BE2C (cell line): ENCODE measurements around the gene SVOPL.

ENCODE experiments used
- DNase-seq: peaks from one replicate; pipeline ENCODE4 v3.0.0-alpha.2; 2020
- H3K27me3 ChIP-seq: fragments of 250-450 bp; sonication (Bioruptor Pico); 2 replicates; pipeline ENCODE4 v1.5.1; 2020; ENCODE audit warnings: mild to moderate bottlenecking
- H3K36me3 ChIP-seq: fragments of 250-450 bp; sonication (Bioruptor Pico); 2 replicates; pipeline ENCODE4 v1.5.1; 2020; ENCODE audit warnings: mild to moderate bottlenecking
- H3K4me1 ChIP-seq: fragments of 250-450 bp; sonication (Bioruptor Pico); 2 replicates; pipeline ENCODE4 v1.5.1; 2020
- H3K4me3 ChIP-seq: 2 replicates; pipeline ENCODE4 v1.5.1; 2011; ENCODE audit warnings: low read depth, low read length
- H3K9me3 ChIP-seq: fragments of 250-450 bp; sonication (Bioruptor Pico); 2 replicates; pipeline ENCODE4 v1.5.1; 2020
- TF ChIP-seq, protein P1 (sequence below): IDR thresholded peaks from 2 replicates; pipeline ENCODE4 v1.5.1; 2012; ENCODE audit warnings: mild to moderate bottlenecking, low read depth, low read length

The SVOPL gene

DNA sequence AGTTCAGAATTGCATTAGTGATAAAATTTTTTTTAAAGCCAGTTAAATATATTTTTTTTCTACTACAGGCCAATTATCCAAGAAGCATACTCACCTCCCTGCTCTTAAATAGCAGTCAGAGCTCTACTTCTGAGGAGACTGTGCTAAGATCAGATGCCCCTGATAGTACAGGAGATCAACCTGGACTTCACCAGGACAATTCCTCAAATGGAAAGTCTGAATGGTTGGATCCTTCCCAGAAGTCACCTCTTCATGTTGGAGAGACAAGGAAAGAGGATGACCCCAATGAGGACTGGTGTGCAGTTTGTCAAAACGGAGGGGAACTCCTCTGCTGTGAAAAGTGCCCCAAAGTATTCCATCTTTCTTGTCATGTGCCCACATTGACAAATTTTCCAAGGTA, 122.0 kb downstream of the SVOPL start:
- Histone ChIP-seq H3K27me3 (no peaks in the 10 kb centered on the region), H3K4me1 (no peaks in the 10 kb centered on the region; the same call in 1 of the 2 replicates), H3K9me3 (no peaks in the 10 kb centered on the region), H3K36me3 (peaks cover 83% of the 10 kb centered on the region), H3K4me3 (no peak overlapping the region)
- TF ChIP-seq, protein P1, sequence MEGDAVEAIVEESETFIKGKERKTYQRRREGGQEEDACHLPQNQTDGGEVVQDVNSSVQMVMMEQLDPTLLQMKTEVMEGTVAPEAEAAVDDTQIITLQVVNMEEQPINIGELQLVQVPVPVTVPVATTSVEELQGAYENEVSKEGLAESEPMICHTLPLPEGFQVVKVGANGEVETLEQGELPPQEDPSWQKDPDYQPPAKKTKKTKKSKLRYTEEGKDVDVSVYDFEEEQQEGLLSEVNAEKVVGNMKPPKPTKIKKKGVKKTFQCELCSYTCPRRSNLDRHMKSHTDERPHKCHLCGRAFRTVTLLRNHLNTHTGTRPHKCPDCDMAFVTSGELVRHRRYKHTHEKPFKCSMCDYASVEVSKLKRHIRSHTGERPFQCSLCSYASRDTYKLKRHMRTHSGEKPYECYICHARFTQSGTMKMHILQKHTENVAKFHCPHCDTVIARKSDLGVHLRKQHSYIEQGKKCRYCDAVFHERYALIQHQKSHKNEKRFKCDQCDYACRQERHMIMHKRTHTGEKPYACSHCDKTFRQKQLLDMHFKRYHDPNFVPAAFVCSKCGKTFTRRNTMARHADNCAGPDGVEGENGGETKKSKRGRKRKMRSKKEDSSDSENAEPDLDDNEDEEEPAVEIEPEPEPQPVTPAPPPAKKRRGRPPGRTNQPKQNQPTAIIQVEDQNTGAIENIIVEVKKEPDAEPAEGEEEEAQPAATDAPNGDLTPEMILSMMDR: no peak
- no peak for DNase-seq

DNA sequence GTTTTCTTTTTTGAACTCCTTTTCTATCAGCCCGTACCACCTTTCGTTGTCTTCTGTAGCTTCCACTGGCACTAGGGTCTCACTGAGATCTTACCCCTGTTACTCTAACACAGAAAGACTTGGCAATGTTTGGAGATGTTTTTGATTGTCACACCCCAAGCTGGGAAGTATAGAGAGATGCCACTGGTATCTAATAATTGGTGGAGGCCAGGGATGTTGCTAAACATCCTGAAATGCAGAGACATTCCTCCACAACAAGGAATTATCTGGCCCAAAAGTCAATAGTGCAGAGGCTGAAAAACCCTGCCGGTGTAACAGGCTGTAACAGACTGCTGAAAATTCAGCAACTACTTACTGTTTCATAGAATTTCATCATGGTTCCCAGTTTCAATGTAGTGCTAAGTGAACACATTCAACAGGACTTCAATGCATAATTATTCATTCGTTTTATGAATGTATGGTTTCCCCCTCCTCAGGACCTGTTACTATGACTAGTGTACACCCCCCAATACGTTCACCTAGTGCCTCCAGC, 125.2 kb downstream of the SVOPL start:
- H3K9me3 ChIP-seq: no peaks in the 10 kb centered on the region
- no peak overlapping the region for H3K4me3 ChIP-seq
- DNase-seq: no peak
- peaks cover 4% of the 10 kb centered on the region; the same call in 1 of the 2 replicates for H3K4me1 ChIP-seq
- H3K27me3 ChIP-seq: no peaks in the 10 kb centered on the region
- H3K36me3 ChIP-seq: peaks cover 86% of the 10 kb centered on the region
- TF ChIP-seq, protein P1: no peak

DNA sequence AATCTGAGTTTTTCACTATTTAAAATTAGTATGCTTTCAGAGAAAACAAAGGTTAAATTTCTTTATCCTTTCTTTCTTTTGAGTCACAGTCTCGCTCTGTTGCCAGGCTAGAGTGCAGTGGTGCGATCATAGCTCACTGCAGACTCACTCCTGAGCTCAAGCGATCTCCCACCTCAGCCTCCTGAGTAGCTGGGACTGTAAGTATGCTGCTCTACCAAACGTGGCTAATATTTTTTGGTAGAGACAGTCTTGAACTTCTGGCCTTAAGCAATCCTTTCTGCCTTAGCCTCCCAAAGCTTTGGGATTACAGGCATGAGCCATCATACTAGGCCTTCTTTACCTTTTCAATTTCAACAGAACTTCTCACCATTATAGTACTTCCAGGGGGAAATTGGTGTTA, 127.4 kb downstream of the SVOPL start:
- TF ChIP-seq, protein P1: no peak
- Histone ChIP-seq H3K36me3 (peaks cover 85% of the 10 kb centered on the region), H3K9me3 (no peaks in the 10 kb centered on the region), H3K27me3 (no peaks in the 10 kb centered on the region), H3K4me1 (peaks cover 4% of the 10 kb centered on the region; the same call in 1 of the 2 replicates), H3K4me3 (no peak overlapping the region)
- no peak for DNase-seq

DNA sequence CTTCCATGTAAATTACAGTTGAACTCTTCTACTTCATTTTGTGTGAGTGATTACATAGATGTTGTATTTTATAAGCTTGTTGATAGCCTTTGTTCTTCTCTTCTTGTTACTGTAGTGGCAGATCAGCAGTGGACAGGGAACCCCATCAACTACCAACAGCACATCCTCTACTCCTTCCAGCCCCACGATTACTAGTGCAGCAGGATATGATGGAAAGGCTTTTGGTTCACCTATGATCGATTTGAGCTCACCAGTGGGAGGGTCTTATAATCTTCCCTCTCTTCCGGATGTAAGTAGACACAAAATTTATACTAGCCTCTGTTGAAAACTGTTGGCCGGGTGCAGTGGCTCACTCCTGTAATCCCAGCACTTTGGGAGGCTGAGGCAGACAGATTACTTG, 130.4 kb downstream of the SVOPL start:
- Histone ChIP-seq H3K9me3 (no peaks in the 10 kb centered on the region), H3K27me3 (no peaks in the 10 kb centered on the region), H3K36me3 (peaks cover 81% of the 10 kb centered on the region), H3K4me3 (no peak overlapping the region), H3K4me1 (peaks cover 4% of the 10 kb centered on the region; the same call in 1 of the 2 replicates)
- TF ChIP-seq, protein P1: no peak
- no peak for DNase-seq

DNA sequence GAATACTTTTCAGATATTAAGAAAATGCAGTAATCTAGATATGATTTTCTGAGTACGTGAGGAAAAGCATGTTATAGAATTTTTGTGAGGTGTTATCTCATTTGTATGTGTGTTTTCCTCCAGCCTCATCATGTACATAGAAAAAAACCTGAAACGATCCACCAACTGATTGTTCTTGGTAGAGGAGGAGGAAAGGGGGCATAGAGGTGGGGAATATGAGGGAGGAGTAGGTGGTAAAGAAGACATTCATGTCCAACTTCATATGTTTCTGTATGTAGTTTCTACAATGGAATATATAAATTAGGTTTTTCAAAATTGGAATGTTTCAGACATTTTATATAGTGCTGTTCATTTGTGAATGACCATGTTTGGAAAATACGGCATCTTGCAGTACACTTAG, 131.7 kb downstream of the SVOPL start:
- no peaks in the 10 kb centered on the region for H3K27me3 ChIP-seq
- peaks cover 4% of the 10 kb centered on the region; the same call in 1 of the 2 replicates for H3K4me1 ChIP-seq
- H3K36me3 ChIP-seq: peaks cover 89% of the 10 kb centered on the region
- no peaks in the 10 kb centered on the region for H3K9me3 ChIP-seq
- TF ChIP-seq, protein P1: no peak
- DNase-seq: no peak
- no peak overlapping the region for H3K4me3 ChIP-seq

DNA sequence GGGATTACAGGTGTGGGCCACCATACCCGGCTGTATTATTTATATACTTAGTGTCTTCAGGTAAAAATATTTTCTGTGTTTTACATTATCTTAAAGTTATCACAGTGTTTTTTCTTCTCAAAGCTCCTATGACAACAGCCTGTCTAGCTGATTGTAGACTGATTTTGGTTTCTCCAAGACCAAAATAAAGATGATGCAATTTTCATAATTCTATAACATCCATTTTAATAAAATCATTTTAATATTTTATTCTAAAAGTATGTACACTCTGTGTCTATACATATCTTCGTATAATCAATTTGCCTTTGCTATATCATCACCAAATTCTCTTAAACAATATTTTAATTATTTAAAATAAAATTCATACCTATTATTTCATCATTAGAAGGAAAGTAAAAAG, 132.5 kb downstream of the SVOPL start:
- Histone ChIP-seq H3K27me3 (no peaks in the 10 kb centered on the region), H3K36me3 (peaks cover 89% of the 10 kb centered on the region), H3K4me1 (no peaks in the 10 kb centered on the region), H3K9me3 (no peaks in the 10 kb centered on the region), H3K4me3 (no peak overlapping the region)
- TF ChIP-seq, protein P1: no peak
- no peak for DNase-seq
